GM13976 (cell line): ENCODE measurements around the gene TLE3.

Experiments used
- DNase-seq: peaks from one replicate; pipeline ENCODE4 v3.0.0; 2012; ENCODE audit warnings: low spot score
- CTCF ChIP-seq: IDR thresholded peaks from 2 replicates; pipeline ENCODE4 v1.5.1; 2012; ENCODE audit warnings: borderline replicate concordance, mild to moderate bottlenecking; ENCODE audit not compliant: insufficient read depth; ENCODE audit errors: extremely low read depth, missing control alignments, control extremely low read depth
- in situ Hi-C: fragments of 300-500 bp; cut with MboI; formaldehyde crosslinking; loops from one replicate; pipeline ENCODE4 v1.12.0; 2022; ENCODE audit warnings: low sequenced_read_pairs, mixed read lengths, inconsistent platforms; ENCODE audit not compliant: unreplicated experiment

TLE3 gene

GRCh38 chr15:70066447-70066846 lies 31.3 kb downstream of the TLE3 start:
- in situ Hi-C loops: no loop called here
- no peak for TF ChIP-seq CTCF
- no peak for DNase-seq

- no peak for TF ChIP-seq CTCF
- no peak for DNase-seq
- in situ Hi-C loops: no loop called here
Measured at GRCh38 chr15:70066004-70066403, 31.7 kb downstream of the TLE3 start.

GRCh38 chr15:70065006-70065722 lies 32.6 kb downstream of the TLE3 start:
- DNase-seq: no peak
- TF ChIP-seq CTCF: no peak
- in situ Hi-C loops: no loop called here

- DNase-seq: no peak
Measured at GRCh38 chr15:70064441-70064840, 33.3 kb downstream of the TLE3 start.

GRCh38 chr15:70063980-70064379 lies 33.7 kb downstream of the TLE3 start:
- no peak for TF ChIP-seq CTCF
- in situ Hi-C loops: no loop called here
- no peak for DNase-seq

More at GRCh38 chr15:70064441-70064840, 33.3 kb downstream of the TLE3 start:
- no peak for TF ChIP-seq CTCF
- in situ Hi-C loops: no loop called here

GRCh38 chr15:70063261-70063925 lies 34.3 kb downstream of the TLE3 start:
- no peak for DNase-seq
- TF ChIP-seq CTCF: no peak
- in situ Hi-C loops: no loop called here
